K562 (cell line): Measurements from ENCODE around the gene CPT1A. TPM values are rescaled to one million over a fixed set of nuclear protein-coding genes. Genes with fewer than 3 reads are reported as not detected.

Experiments used
- ATAC-seq: fragments of 200-7000 bp; cut with Tn5 transposase; 3 replicates; pipeline ENCODE4 v1.9.1; 2020; ENCODE audit warnings: moderate library complexity
- BruUV-seq: library from RNA; stranded (reverse); fragments of 400-500 nt; replicated peaks from 2 replicates; lab custom pipeline; 2021; lab: Mats Ljungman, UMichigan
- CTCF ChIA-PET: fragments of 300-600 bp; formaldehyde crosslinking; extraction: SDS; loops from one replicate; lab custom pipeline; 2021; ENCODE audit warnings: low intra/inter-chr PET ratio; lab: Yijun Ruan, JAX
- POLR2A ChIA-PET: fragments of 300-600, 350-650 bp; sonication (Branson Sonifier 250); formaldehyde crosslinking; extraction: SDS; loops from one replicate; lab custom pipeline; 2021; ENCODE audit warnings: antibody characterized with exemption, inconsistent platforms; lab: Yijun Ruan, JAX
- DNase-seq, 4 experiments: peaks; one replicate each; pipeline versions ENCODE4 v3.0.0 to v3.0.0-alpha.2; 2011 to 2018; ENCODE audit warnings: low spot score in 3 of 4, mixed read lengths in 3 of 4; ENCODE audit errors: extremely low read depth in 1 of 4
- FAIRE-seq: peaks from 2 replicates; lab custom pipeline; 2011; peaks lifted over from hg19 to GRCh38; lab: Jason Lieb, UNC
- H2AFZ ChIP-seq: 2 replicates; pipeline ENCODE4 v1.6.0; 2011; ENCODE audit warnings: low read depth, low read length, control low read depth, inconsistent platforms
- H3K27ac ChIP-seq: fragments of 200-600 bp; 3 replicates; pipeline ENCODE4 v1.8.0; 2011; ENCODE audit warnings: low read depth, mild to moderate bottlenecking, control low read depth, inconsistent platforms, low read length, moderate library complexity, mixed read lengths; ENCODE audit errors: extremely low read depth
- H3K27me3 ChIP-seq, 2 experiments: fragments of 300-600 bp in 1 of 2; 2 replicates in 1 of 2; 3 replicates in 1 of 2; pipeline versions ENCODE4 v1.6.0 to v1.8.0; 2011; ENCODE audit warnings: inconsistent platforms in 2 of 2, low read length in 2 of 2, mild to moderate bottlenecking in 1 of 2, mixed read lengths in 1 of 2, moderate library complexity in 1 of 2; ENCODE audit not compliant: control insufficient read depth in 2 of 2, insufficient read depth in 2 of 2
- H3K36me3 ChIP-seq: fragments of 300-600 bp; 3 replicates; pipeline ENCODE4 v1.8.0; 2011; ENCODE audit warnings: mild to moderate bottlenecking, low read length, inconsistent platforms; ENCODE audit not compliant: control insufficient read depth, insufficient read depth
- H3K4me1 ChIP-seq, 2 experiments: fragments of 200-600 bp in 1 of 2; replicated peaks in 1 of 2; 2 replicates in 1 of 2; 3 replicates in 1 of 2; pipeline versions ENCODE4 v1.5.1 to v1.8.0; 2011; ENCODE audit warnings: inconsistent platforms in 2 of 2, low read length in 2 of 2, mild to moderate bottlenecking in 1 of 2, mixed read lengths in 1 of 2, moderate library complexity in 1 of 2; ENCODE audit not compliant: control insufficient read depth in 2 of 2, insufficient read depth in 2 of 2
- H3K4me2 ChIP-seq: 2 replicates; pipeline ENCODE4 v1.6.1; 2011; ENCODE audit warnings: low read length, control low read depth, inconsistent platforms, mixed read lengths; ENCODE audit not compliant: insufficient read depth
- H3K4me3 ChIP-seq: fragments of 200-600 bp; sonication (generic), shearing (Covaris generic); 2 replicates; pipeline ENCODE4 v1.5.1; 2016; ENCODE audit warnings: control low read depth, inconsistent platforms
- H3K79me2 ChIP-seq: fragments of 200-600 bp; 3 replicates; pipeline ENCODE4 v1.8.0; 2011; ENCODE audit warnings: low read length, inconsistent platforms; ENCODE audit not compliant: control insufficient read depth, insufficient read depth
- H3K9ac ChIP-seq, 2 experiments: 2 replicates each; pipeline versions ENCODE4 v1.6.0 to v1.6.1; 2011; ENCODE audit warnings: low read depth in 2 of 2, low read length in 2 of 2, control low read depth in 1 of 2, inconsistent platforms in 1 of 2, mild to moderate bottlenecking in 1 of 2, mixed read lengths in 1 of 2; ENCODE audit not compliant: insufficient read depth in 1 of 2
- H3K9me1 ChIP-seq: one replicate; pipeline ENCODE4 v1.6.0; 2011; ENCODE audit warnings: inconsistent platforms, mild to moderate bottlenecking, low read length, moderate library complexity; ENCODE audit not compliant: control insufficient read depth, insufficient read depth
- H3K9me3 ChIP-seq: replicated peaks from 2 replicates; pipeline ENCODE4 v1.5.1; 2011; ENCODE audit warnings: low read depth, low read length, inconsistent platforms; ENCODE audit not compliant: control insufficient read depth, insufficient read depth
- H4K20me1 ChIP-seq: replicated peaks from 2 replicates; pipeline ENCODE4 v1.6.1; 2011; ENCODE audit warnings: low read length, inconsistent platforms, mixed read lengths; ENCODE audit not compliant: control insufficient read depth, insufficient read depth
- CBX1 ChIP-seq: sonication (generic); IDR thresholded peaks from 2 replicates; pipeline ENCODE4 v1.6.1; 2016; ENCODE audit warnings: antibody characterized with exemption, low read depth, mild to moderate bottlenecking
- DPF2 ChIP-seq: fragments of 450-650 bp; IDR thresholded peaks from 2 replicates; pipeline ENCODE4 v1.6.1; 2016
- ETV5 ChIP-seq: sonication (generic); formaldehyde crosslinking; IDR thresholded peaks from 2 replicates; pipeline ENCODE4 v1.4.0; 2020; ENCODE audit warnings: low read depth, mild to moderate bottlenecking, missing genetic modification reagents
- FOXA3 ChIP-seq, 2 experiments: fragments of 450-650 bp in 1 of 2; sonication (generic) in 1 of 2; formaldehyde crosslinking; IDR thresholded peaks in 1 of 2; conservative IDR thresholded peaks in 1 of 2; 2 replicates each; pipeline versions ENCODE4 v1.4.0 to v1.8.0; 2020 to 2022; ENCODE audit warnings: mild to moderate bottlenecking in 2 of 2, missing genetic modification reagents in 1 of 2
- HDGF ChIP-seq: fragments of 450-650 bp; IDR thresholded peaks from 2 replicates; pipeline ENCODE4 v1.6.1; 2016
- HMG20A ChIP-seq: fragments of 450-650 bp; formaldehyde crosslinking; conservative IDR thresholded peaks from 2 replicates; pipeline ENCODE4 v1.4.0; 2020; ENCODE audit warnings: mild to moderate bottlenecking, mixed read lengths
- MCM2 ChIP-seq: fragments of 450-650 bp; IDR thresholded peaks from 2 replicates; pipeline ENCODE4 v1.6.1; 2017; ENCODE audit warnings: low read depth, mild to moderate bottlenecking
- MTA3 ChIP-seq: fragments of 450-650 bp; formaldehyde crosslinking; IDR thresholded peaks from 2 replicates; pipeline ENCODE4 v1.6.1; 2017; ENCODE audit warnings: mild to moderate bottlenecking, borderline replicate concordance
- RBM25 ChIP-seq: fragments of 200-400 bp; formaldehyde crosslinking; IDR thresholded peaks from 2 replicates; pipeline ENCODE4 v1.6.1; 2018; ENCODE audit warnings: low read length, low read depth, moderate library complexity; ENCODE audit not compliant: severe bottlenecking
- RFX1 ChIP-seq: fragments of 450-650 bp; IDR thresholded peaks from 2 replicates; pipeline ENCODE4 v1.6.1; 2016; ENCODE audit warnings: mild to moderate bottlenecking, moderate library complexity
- SUPT5H ChIP-seq: fragments of 450-650 bp; IDR thresholded peaks from 2 replicates; pipeline ENCODE4 v1.6.1; 2016
- THRAP3 ChIP-seq: fragments of 450-650 bp; IDR thresholded peaks from 2 replicates; pipeline ENCODE4 v1.6.1; 2016; ENCODE audit warnings: mild to moderate bottlenecking, inconsistent platforms, borderline replicate concordance
- ZNF3 ChIP-seq: fragments of 250-450 bp; sonication (Bioruptor Pico); IDR thresholded peaks from 2 replicates; pipeline ENCODE4 v1.5.0; 2021; ENCODE audit warnings: mild to moderate bottlenecking, moderate library complexity
- ZNF586 ChIP-seq: fragments of 450-650 bp; formaldehyde crosslinking; conservative IDR thresholded peaks from 2 replicates; pipeline ENCODE4 v1.4.0; 2020; ENCODE audit warnings: mild to moderate bottlenecking, moderate library complexity
- ZNF695 ChIP-seq: fragments of 450-650 bp; formaldehyde crosslinking; IDR thresholded peaks from 2 replicates; pipeline ENCODE4 v1.4.0; 2020; ENCODE audit warnings: mild to moderate bottlenecking, moderate library complexity
- ZNF699 ChIP-seq: fragments of 250-450 bp; sonication (Bioruptor Pico); IDR thresholded peaks from 2 replicates; pipeline ENCODE4 v1.8.0; 2021; ENCODE audit warnings: mild to moderate bottlenecking, moderate library complexity; ENCODE audit not compliant: insufficient replicate concordance
- WGBS: fragments of 100-300 bp; shearing (Covaris generic); methylation state at CpG from one replicate; pipeline ENCODE4 v1.1.6; 2016; ENCODE audit warnings: low coverage, mixed read lengths; ENCODE audit not compliant: insufficient coverage; ENCODE audit errors: missing lambda C conversion rate; 5-methylcytosine and 5-hydroxymethylcytosine counted together
- in situ Hi-C: fragments of 300-500 bp; cut with MboI; formaldehyde crosslinking; loops from 4 replicates; pipeline ENCODE4 v1.15.0; 2018; ENCODE audit warnings: inconsistent platforms, mixed read lengths
- intact Hi-C: fragments of 100-400 bp; cut with micrococcal nuclease; formaldehyde crosslinking; loops from 2 replicates; pipeline ENCODE4 v1.14.2; 2022
- polyA plus RNA-seq, 8 experiments: library from polyadenylated mRNA; depleted of rRNA in 4 of 8; stranded (reverse) in 5 of 8; unstranded in 3 of 8; fragments of >200 nt; fragmentation: Nextera tagmentation in 2 of 8; fragmentation: Illumina TruSeq in 1 of 8; extraction: Ambion mirVana in 2 of 8; extraction: Trizol in 1 of 8; gene quantifications; 2 replicates each; pipeline versions ENCODE4 v1.2.1 to v1.2.3, GENCODE V29; 2011 to 2014; ENCODE audit warnings: inconsistent platforms in 1 of 8, missing spikeins in 1 of 8
- total RNA-seq, 7 experiments: library from RNA; depleted of rRNA in 6 of 7; stranded (reverse); fragments of >200 nt in 6 of 7; fragmentation: Illumina TruSeq in 2 of 7; extraction: Trizol in 2 of 7; gene quantifications; 2 replicates each; pipeline versions ENCODE4 v1.2.1 to v1.2.3, GENCODE V29; 2011 to 2021; ENCODE audit warnings: low replicate concordance in 1 of 7
- TF ChIP-seq, protein P1 (sequence below): fragments of 250-450 bp; sonication (Bioruptor Pico); IDR thresholded peaks from 2 replicates; pipeline ENCODE4 v1.5.0; 2021
- TF ChIP-seq, protein P2 (sequence below): fragments of 250-450 bp; sonication (Bioruptor Pico); IDR thresholded peaks from 2 replicates; pipeline ENCODE4 v1.4.0; 2020; ENCODE audit warnings: mild to moderate bottlenecking, moderate library complexity, borderline replicate concordance
- TF ChIP-seq, protein P3 (sequence below): fragments of 250-450 bp; sonication (Bioruptor Pico); IDR thresholded peaks from 2 replicates; pipeline ENCODE4 v1.4.0; 2020

The CPT1A gene
- total and polyA plus RNA-seq, 9 of the 15 experiments (the other 6 are each of a cell fraction or from before 2014, with no cell fraction given), result 2.6 to 29.1 (median 12.3) TPM

DNA sequence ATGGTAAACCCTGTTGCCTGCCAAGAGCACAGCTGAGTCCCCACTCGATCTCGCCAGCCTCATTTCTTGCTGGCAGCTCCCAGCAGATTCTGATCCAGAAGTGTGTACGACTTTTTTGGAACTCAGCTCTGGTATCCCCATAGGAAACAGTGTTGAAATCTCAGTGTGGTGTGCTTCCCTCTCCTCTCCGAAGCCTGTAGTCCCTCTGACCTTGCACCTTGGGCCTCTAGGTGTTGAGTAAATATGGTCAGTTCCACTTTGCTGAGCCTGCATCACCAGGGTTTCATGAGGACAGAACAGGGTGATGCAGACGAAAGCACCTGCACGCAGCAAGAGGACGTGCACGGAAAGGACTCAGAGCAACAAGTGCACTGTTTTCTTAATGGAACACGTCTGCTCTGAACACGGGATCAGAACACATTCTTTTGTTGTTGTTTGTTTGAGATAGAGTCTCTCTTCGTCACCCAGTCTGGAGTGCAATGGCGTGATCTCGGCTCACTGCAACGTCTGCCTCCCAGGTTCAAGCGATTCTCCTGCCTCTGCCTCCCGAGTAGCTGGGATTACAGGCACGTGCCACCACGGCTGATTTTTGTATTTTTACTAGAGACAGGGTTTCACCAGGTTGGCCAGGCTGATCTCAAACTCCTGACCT is 3.8 kb upstream of the CPT1A start (continued):
- TF ChIP-seq, protein P1, sequence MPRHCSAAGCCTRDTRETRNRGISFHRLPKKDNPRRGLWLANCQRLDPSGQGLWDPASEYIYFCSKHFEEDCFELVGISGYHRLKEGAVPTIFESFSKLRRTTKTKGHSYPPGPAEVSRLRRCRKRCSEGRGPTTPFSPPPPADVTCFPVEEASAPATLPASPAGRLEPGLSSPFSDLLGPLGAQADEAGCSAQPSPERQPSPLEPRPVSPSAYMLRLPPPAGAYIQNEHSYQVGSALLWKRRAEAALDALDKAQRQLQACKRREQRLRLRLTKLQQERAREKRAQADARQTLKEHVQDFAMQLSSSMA (CRISPR knock-in tag), result no peak
- TF ChIP-seq ZNF699 (CRISPR knock-in tag) (no peak), ZNF695 (CRISPR knock-in tag) (no peak)
- TF ChIP-seq, protein P2, sequence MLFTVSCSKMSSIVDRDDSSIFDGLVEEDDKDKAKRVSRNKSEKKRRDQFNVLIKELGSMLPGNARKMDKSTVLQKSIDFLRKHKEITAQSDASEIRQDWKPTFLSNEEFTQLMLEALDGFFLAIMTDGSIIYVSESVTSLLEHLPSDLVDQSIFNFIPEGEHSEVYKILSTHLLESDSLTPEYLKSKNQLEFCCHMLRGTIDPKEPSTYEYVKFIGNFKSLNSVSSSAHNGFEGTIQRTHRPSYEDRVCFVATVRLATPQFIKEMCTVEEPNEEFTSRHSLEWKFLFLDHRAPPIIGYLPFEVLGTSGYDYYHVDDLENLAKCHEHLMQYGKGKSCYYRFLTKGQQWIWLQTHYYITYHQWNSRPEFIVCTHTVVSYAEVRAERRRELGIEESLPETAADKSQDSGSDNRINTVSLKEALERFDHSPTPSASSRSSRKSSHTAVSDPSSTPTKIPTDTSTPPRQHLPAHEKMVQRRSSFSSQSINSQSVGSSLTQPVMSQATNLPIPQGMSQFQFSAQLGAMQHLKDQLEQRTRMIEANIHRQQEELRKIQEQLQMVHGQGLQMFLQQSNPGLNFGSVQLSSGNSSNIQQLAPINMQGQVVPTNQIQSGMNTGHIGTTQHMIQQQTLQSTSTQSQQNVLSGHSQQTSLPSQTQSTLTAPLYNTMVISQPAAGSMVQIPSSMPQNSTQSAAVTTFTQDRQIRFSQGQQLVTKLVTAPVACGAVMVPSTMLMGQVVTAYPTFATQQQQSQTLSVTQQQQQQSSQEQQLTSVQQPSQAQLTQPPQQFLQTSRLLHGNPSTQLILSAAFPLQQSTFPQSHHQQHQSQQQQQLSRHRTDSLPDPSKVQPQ (CRISPR knock-in tag), result no peak

DNA sequence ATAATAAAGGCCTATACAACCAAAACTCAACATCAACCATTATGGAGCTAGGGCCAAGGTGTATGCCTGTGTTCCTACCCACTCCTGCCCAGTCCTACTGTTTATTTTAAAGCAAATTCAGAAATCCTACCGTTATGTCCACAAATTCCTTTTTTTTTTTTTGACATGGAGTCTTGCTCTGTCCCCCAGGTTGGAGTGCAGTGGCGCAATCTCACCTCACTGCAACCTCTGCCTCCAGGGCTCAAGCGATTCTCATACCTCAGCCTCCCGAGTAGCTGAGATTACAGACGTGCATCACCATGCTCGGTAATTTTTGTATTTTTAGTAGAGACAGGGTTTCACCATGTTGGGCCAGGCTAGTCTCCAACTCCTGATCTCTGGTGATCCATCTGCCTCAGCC is 3.1 kb upstream of the CPT1A start:
- Histone ChIP-seq H3K9ac (no peak overlapping the region), H4K20me1 (no peaks in the 10 kb centered on the region), H2AFZ (no peak overlapping the region), H3K4me3 (no peak overlapping the region), H3K9me3 (no peaks in the 10 kb centered on the region), H3K27ac (no peak overlapping the region), H3K4me1 (peaks cover 4 to 35% of the 10 kb centered on the region in 2 experiments; a peak in 4 of 5 replicates), H3K36me3 (no peaks in the 10 kb centered on the region), H3K4me2 (no peak overlapping the region), H3K27me3 (peaks cover 0 to 4% of the 10 kb centered on the region in 2 experiments; a peak in 2 of 5 replicates), H3K9me1 (no peaks in the 10 kb centered on the region), H3K79me2 (peaks cover 8% of the 10 kb centered on the region; the same call in 1 of the 3 replicates)
- TF ChIP-seq HDGF (no peak), ETV5 (no peak), THRAP3 (no peak), ZNF3 (CRISPR knock-in tag) (no peak), ZNF586 (no peak), RBM25 (no peak), DPF2 (no peak), CBX1 (no peak), HMG20A (no peak), MCM2 (no peak), MTA3 (no peak), FOXA3 (CRISPR knock-in tag; conservative IDR thresholded peaks at IDR 0.05 in 1 of 2, IDR thresholded peaks at IDR 0.05 in 1 of 2) (no peak), RFX1 (no peak), SUPT5H (no peak)
- TF ChIP-seq, protein P3, sequence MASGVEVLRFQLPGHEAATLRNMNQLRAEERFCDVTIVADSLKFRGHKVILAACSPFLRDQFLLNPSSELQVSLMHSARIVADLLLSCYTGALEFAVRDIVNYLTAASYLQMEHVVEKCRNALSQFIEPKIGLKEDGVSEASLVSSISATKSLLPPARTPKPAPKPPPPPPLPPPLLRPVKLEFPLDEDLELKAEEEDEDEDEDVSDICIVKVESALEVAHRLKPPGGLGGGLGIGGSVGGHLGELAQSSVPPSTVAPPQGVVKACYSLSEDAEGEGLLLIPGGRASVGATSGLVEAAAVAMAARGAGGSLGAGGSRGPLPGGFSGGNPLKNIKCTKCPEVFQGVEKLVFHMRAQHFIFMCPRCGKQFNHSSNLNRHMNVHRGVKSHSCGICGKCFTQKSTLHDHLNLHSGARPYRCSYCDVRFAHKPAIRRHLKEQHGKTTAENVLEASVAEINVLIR (CRISPR knock-in tag), result no peak
- 49% methylated on average over 6 of the region's 6 CpGs for WGBS
- FAIRE-seq (no peak), ATAC-seq (no peak), DNase-seq (no peak)
- CTCF ChIA-PET, result no interaction called here
- POLR2A ChIA-PET, result interaction anchor here (0.7 kb wide), 1 partner anchor 17 kb away, joined by 3 read pairs; no protein-coding TSS in a partner anchor
- intact Hi-C loops (no loop called here), in situ Hi-C loops (loop anchor here (25.0 kb wide), 1 partner anchor 818 kb away; no protein-coding TSS in a partner anchor)
- no TSS peak for BruUV-seq
